Smooth muscle cell (in vitro differentiated cells): ENCODE results near the gene SF3B3. TPM values are rescaled to one million over a fixed set of nuclear protein-coding genes. Genes with fewer than 3 reads are reported as not detected.

Experiments
- DNase-seq: peaks from one replicate; lab custom pipeline; 2025; ENCODE audit not compliant: unreplicated experiment; lab: John Stamatoyannopoulos, UW
- H2AFZ ChIP-seq: fragments of 200-600 bp; sonication (generic); 2 replicates; pipeline ENCODE4 v1.6.0; 2016; ENCODE audit warnings: antibody characterized with exemption, low read depth, mild to moderate bottlenecking
- H3F3A ChIP-seq: fragments of 200-600 bp; sonication (generic); 2 replicates; pipeline ENCODE4 v1.6.0; 2017; ENCODE audit warnings: antibody characterized with exemption, low read depth
- H3K27ac ChIP-seq: fragments of 200-600 bp; sonication (generic); 2 replicates; pipeline ENCODE4 v1.5.1; 2016; ENCODE audit warnings: low read depth, mild to moderate bottlenecking
- H3K27me3 ChIP-seq: fragments of 200-600 bp; sonication (generic); 2 replicates; pipeline ENCODE4 v1.6.1; 2016; ENCODE audit warnings: low read depth, mild to moderate bottlenecking
- H3K36me3 ChIP-seq: fragments of 200-600 bp; sonication (generic); 2 replicates; pipeline ENCODE4 v1.5.1; 2016; ENCODE audit warnings: low read depth
- H3K4me1 ChIP-seq: fragments of 200-600 bp; sonication (generic); 2 replicates; pipeline ENCODE4 v1.5.1; 2016; ENCODE audit warnings: low read depth
- H3K4me2 ChIP-seq: fragments of 200-600 bp; sonication (generic); 2 replicates; pipeline ENCODE4 v1.6.0; 2016; ENCODE audit warnings: mild to moderate bottlenecking
- H3K4me3 ChIP-seq: fragments of 200-600 bp; sonication (generic); 2 replicates; pipeline ENCODE4 v1.5.1; 2016; ENCODE audit warnings: mild to moderate bottlenecking
- H3K79me2 ChIP-seq: fragments of 200-600 bp; sonication (generic); 2 replicates; pipeline ENCODE4 v1.6.0; 2016; ENCODE audit warnings: low read depth, mild to moderate bottlenecking
- H3K9ac ChIP-seq: fragments of 200-600 bp; sonication (generic); 2 replicates; pipeline ENCODE4 v1.6.0; 2016; ENCODE audit warnings: low read depth
- H3K9me3 ChIP-seq: fragments of 200-600 bp; sonication (generic); replicated peaks from 2 replicates; pipeline ENCODE4 v1.5.1; 2016; ENCODE audit warnings: low read depth
- H4K20me1 ChIP-seq: fragments of 200-600 bp; sonication (generic); 2 replicates; pipeline ENCODE4 v1.6.0; 2016; ENCODE audit warnings: low read depth
- WGBS: methylation state at CpG from one replicate; pipeline ENCODE4 v1.1.7; 2016; ENCODE audit warnings: low lambda C conversion rate; 5-methylcytosine and 5-hydroxymethylcytosine counted together
- polyA plus RNA-seq: library from polyadenylated mRNA; unstranded; fragments of >200 nt; fragmentation: Nextera tagmentation; extraction: Ambion mirVana; gene quantifications from 2 replicates; pipeline ENCODE4 v1.2.1, GENCODE V29; 2016
- total RNA-seq: library from RNA; depleted of rRNA; stranded (reverse); fragments of >200 nt; gene quantifications from 2 replicates; pipeline ENCODE4 v1.2.3, GENCODE V29; 2014
- TF ChIP-seq, protein P1 (sequence below): fragments of 200-600 bp; sonication (generic); IDR thresholded peaks from 2 replicates; pipeline ENCODE4 v1.5.1; 2017; ENCODE audit warnings: borderline replicate concordance, mild to moderate bottlenecking, antibody characterized with exemption; ENCODE audit not compliant: insufficient read depth, poor library complexity, severe bottlenecking

Gene SF3B3
- total and polyA plus RNA-seq, 2 experiments from 2014 or later = 126 to 129 TPM

DNA sequence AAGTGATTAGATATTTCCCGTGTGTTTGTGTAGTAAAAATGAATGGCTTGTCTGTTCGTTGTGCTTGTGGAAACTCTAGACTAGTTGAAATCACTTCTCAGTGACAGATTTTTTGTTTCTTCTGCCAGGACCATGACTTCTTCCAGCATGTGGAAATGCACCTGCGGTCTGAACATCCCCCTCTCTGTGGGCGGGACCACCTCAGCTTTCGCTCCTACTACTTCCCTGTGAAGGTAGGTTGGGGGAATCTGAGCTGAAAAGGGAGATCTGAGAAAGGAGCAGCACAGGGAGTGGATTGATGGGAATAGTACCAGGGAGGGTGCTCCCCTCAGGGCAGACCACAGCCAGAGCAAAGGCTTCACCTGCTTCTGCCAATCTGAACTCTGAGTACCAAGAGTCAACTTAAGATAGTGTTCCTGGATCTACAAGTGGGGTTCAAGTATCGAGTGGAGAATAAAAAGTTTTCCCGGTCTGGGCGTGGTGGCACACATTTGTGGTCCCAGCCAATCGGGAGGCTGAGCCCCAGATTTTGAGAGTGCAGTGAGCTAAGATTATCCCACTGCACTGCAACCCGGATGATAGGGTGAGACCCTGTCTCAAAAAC lies 47.5 kb downstream of the SF3B3 start:
- Histone ChIP-seq H3K36me3 (peaks cover 25% of the 10 kb centered on the region), H3K4me2 (no peak overlapping the region), H3F3A (peaks cover 35% of the 10 kb centered on the region), H3K4me1 (peaks cover 5% of the 10 kb centered on the region), H3K9me3 (no peaks in the 10 kb centered on the region), H4K20me1 (peaks cover 77% of the 10 kb centered on the region), H3K27me3 (no peaks in the 10 kb centered on the region), H3K27ac (no peak overlapping the region), H3K9ac (no peak overlapping the region), H2AFZ (no peak overlapping the region), H3K79me2 (no peaks in the 10 kb centered on the region), H3K4me3 (no peak overlapping the region)
- no peak for DNase-seq
- TF ChIP-seq, protein P1, sequence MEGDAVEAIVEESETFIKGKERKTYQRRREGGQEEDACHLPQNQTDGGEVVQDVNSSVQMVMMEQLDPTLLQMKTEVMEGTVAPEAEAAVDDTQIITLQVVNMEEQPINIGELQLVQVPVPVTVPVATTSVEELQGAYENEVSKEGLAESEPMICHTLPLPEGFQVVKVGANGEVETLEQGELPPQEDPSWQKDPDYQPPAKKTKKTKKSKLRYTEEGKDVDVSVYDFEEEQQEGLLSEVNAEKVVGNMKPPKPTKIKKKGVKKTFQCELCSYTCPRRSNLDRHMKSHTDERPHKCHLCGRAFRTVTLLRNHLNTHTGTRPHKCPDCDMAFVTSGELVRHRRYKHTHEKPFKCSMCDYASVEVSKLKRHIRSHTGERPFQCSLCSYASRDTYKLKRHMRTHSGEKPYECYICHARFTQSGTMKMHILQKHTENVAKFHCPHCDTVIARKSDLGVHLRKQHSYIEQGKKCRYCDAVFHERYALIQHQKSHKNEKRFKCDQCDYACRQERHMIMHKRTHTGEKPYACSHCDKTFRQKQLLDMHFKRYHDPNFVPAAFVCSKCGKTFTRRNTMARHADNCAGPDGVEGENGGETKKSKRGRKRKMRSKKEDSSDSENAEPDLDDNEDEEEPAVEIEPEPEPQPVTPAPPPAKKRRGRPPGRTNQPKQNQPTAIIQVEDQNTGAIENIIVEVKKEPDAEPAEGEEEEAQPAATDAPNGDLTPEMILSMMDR = no peak
- WGBS = 96% methylated on average over 10 of the region's 10 CpGs

DNA sequence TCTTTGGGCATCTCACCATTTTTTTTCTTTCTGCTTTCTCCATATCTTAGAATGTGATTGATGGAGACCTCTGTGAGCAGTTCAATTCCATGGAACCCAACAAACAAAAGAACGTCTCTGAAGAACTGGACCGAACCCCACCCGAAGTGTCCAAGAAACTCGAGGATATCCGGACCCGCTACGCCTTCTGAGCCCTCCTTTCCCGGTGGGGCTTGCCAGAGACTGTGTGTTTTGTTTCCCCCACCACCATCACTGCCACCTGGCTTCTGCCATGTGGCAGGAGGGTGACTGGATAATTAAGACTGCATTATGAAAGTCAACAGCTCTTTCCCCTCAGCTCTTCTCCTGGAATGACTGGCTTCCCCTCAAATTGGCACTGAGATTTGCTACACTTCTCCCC lies 48.0 kb downstream of the SF3B3 start:
- H3K9me3 ChIP-seq = no peaks in the 10 kb centered on the region
- DNase-seq = no peak
- peaks cover 35% of the 10 kb centered on the region for H3F3A ChIP-seq
- peaks cover 5% of the 10 kb centered on the region for H3K4me1 ChIP-seq
- H3K79me2 ChIP-seq = no peaks in the 10 kb centered on the region
- H3K27ac ChIP-seq = no peak overlapping the region
- 96% methylated on average over 8 of the region's 8 CpGs for WGBS
- H3K4me3 ChIP-seq = no peak overlapping the region
- no peak overlapping the region for H3K9ac ChIP-seq
- H4K20me1 ChIP-seq = peaks cover 79% of the 10 kb centered on the region
- TF ChIP-seq, protein P1 = no peak
- no peak overlapping the region for H2AFZ ChIP-seq
- peaks cover 25% of the 10 kb centered on the region for H3K36me3 ChIP-seq
- no peaks in the 10 kb centered on the region for H3K27me3 ChIP-seq
- no peak overlapping the region for H3K4me2 ChIP-seq

DNA sequence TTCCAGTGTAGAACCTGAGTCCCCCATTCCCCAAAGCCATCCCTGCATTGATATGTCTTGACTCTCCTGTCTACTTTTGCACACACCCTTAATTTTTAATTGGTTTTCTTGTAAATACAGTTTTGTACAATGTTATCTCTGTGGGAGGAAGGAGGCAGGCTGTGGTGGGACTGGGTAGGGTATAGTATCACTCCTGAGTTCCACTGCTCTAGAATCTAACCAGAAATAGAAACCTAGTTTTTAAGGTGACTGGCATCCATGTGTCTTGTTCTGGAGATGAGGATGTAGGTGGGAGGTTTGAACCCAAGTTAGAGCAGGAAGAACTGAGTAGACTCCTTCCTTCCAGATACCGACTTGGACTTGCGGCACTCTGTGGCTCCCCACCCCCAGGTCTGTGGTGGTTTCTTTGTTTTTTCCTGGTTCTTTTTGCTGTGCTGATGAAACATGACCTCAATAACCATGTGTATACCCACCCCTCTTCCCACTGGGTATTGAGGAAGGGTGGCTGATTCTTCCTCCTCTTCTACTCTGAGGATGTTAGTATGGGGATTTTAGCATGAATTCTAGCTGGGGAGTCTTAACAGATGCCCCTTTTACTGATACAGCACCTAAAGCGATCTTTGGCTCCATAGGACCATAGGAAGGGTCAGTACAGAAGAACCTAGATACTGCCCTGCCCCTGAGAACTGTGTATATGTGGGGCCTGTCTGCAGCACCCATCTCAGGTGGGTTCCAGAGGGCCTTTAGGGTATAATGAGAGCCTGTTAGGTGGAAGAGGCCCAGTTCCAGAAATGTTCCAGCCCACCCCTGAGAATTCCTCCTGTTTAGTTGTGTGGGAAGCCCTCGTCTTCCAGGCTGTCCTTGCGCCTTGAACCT lies 48.7 kb downstream of the SF3B3 start:
- no peak overlapping the region for H2AFZ ChIP-seq
- TF ChIP-seq, protein P1 = no peak
- 84% methylated on average over 5 of the region's 5 CpGs for WGBS
- peaks cover 5% of the 10 kb centered on the region for H3K4me1 ChIP-seq
- no peaks in the 10 kb centered on the region for H3K9me3 ChIP-seq
- H3K9ac ChIP-seq = no peak overlapping the region
- DNase-seq = no peak
- peaks cover 75% of the 10 kb centered on the region for H4K20me1 ChIP-seq
- no peaks in the 10 kb centered on the region for H3K27me3 ChIP-seq
- H3F3A ChIP-seq = peaks cover 35% of the 10 kb centered on the region
- H3K4me2 ChIP-seq = peak overlapping the region; percentile 50
- H3K36me3 ChIP-seq = peaks cover 25% of the 10 kb centered on the region
- H3K27ac ChIP-seq = peak overlapping the region; percentile 40
- H3K4me3 ChIP-seq = no peak overlapping the region
- no peaks in the 10 kb centered on the region for H3K79me2 ChIP-seq

DNA sequence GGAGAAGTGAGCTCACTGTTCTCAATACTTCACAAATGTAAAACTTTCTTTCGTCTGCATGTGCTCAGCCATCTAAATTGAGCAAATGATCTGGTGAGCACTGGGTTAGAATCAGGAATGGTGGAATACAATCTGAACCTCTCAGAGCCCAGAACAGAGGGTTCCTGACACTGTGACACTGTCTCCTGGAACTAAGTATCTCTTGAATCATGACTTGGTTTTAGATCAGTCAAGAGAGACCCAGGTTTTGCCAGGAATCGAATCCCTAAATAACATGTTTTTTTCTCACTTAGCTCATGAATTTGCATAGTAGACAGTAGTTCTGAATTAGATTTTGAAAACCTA lies 49.3 kb downstream of the SF3B3 start:
- TF ChIP-seq, protein P1 = no peak
- H3K79me2 ChIP-seq = no peaks in the 10 kb centered on the region
- no peak overlapping the region for H3K4me3 ChIP-seq
- no peaks in the 10 kb centered on the region for H3K27me3 ChIP-seq
- peak overlapping the region; percentile 50 for H3K4me2 ChIP-seq
- H3K9me3 ChIP-seq = no peaks in the 10 kb centered on the region
- peaks cover 35% of the 10 kb centered on the region for H3F3A ChIP-seq
- H3K9ac ChIP-seq = no peak overlapping the region
- H4K20me1 ChIP-seq = peaks cover 71% of the 10 kb centered on the region
- WGBS = 96% methylated on average over 2 of the region's 2 CpGs
- no peak overlapping the region for H2AFZ ChIP-seq
- no peak for DNase-seq
- peak overlapping the region; percentile 40 for H3K27ac ChIP-seq
- H3K36me3 ChIP-seq = peaks cover 25% of the 10 kb centered on the region
- H3K4me1 ChIP-seq = peaks cover 5% of the 10 kb centered on the region
